ENCODE results near the gene ALCAM.

ALCAM gene

GRCh38 chr3:105422645-105423044 is 55.9 kb downstream of the ALCAM start:
- Histone ChIP-seq H3K27me3 (ENCODE audit: insufficient read depth, poor library complexity, severe bottlenecking) (no peaks in the 10 kb centered on the region), H3K4me3 (replicated peaks; ENCODE audit: insufficient read depth, low read length) (no peak overlapping the region), H3K27ac (replicated peaks) (no peak overlapping the region)
- TF ChIP-seq POLR2AphosphoS5 (IDR thresholded peaks at IDR 0.05; ENCODE audit: low read depth) (no peak), GABPA (IDR thresholded peaks at IDR 0.05; ENCODE audit: low read depth) (no peak), SPI1 (IDR thresholded peaks at IDR 0.05; ENCODE audit: borderline replicate concordance, low read depth) (no peak), REST (IDR thresholded peaks at IDR 0.05; ENCODE audit: insufficient replicate concordance, low read depth) (no peak)
- TF ChIP-seq, protein P1, sequence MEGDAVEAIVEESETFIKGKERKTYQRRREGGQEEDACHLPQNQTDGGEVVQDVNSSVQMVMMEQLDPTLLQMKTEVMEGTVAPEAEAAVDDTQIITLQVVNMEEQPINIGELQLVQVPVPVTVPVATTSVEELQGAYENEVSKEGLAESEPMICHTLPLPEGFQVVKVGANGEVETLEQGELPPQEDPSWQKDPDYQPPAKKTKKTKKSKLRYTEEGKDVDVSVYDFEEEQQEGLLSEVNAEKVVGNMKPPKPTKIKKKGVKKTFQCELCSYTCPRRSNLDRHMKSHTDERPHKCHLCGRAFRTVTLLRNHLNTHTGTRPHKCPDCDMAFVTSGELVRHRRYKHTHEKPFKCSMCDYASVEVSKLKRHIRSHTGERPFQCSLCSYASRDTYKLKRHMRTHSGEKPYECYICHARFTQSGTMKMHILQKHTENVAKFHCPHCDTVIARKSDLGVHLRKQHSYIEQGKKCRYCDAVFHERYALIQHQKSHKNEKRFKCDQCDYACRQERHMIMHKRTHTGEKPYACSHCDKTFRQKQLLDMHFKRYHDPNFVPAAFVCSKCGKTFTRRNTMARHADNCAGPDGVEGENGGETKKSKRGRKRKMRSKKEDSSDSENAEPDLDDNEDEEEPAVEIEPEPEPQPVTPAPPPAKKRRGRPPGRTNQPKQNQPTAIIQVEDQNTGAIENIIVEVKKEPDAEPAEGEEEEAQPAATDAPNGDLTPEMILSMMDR (IDR thresholded peaks at IDR 0.05; ENCODE audit: insufficient read depth, low read length), result no peak
- DNase-seq (ENCODE audit: low read depth in 1 of 2, low spot score in 1 of 2), result no peak

GRCh38 chr3:105423397-105423796 is 56.7 kb downstream of the ALCAM start:
- H3K27ac ChIP-seq (replicated peaks), result no peak overlapping the region
- H3K4me3 ChIP-seq (replicated peaks; ENCODE audit: insufficient read depth, low read length), result no peak overlapping the region
- TF ChIP-seq POLR2AphosphoS5 (IDR thresholded peaks at IDR 0.05; ENCODE audit: low read depth) (no peak), REST (IDR thresholded peaks at IDR 0.05; ENCODE audit: insufficient replicate concordance, low read depth) (no peak), GABPA (IDR thresholded peaks at IDR 0.05; ENCODE audit: low read depth) (no peak), SPI1 (IDR thresholded peaks at IDR 0.05; ENCODE audit: borderline replicate concordance, low read depth) (no peak)
- TF ChIP-seq, protein P1 (IDR thresholded peaks at IDR 0.05; ENCODE audit: insufficient read depth, low read length), result no peak
- no peaks in the 10 kb centered on the region for H3K27me3 ChIP-seq (ENCODE audit: insufficient read depth, poor library complexity, severe bottlenecking)
- no peak for DNase-seq (ENCODE audit: low read depth in 1 of 2, low spot score in 1 of 2)

- H3K27ac ChIP-seq (replicated peaks), result no peak overlapping the region
- H3K4me3 ChIP-seq (replicated peaks; ENCODE audit: insufficient read depth, low read length), result no peak overlapping the region
- no peak for DNase-seq (ENCODE audit: low read depth in 1 of 2, low spot score in 1 of 2)
- no peaks in the 10 kb centered on the region for H3K27me3 ChIP-seq (ENCODE audit: insufficient read depth, poor library complexity, severe bottlenecking)
- TF ChIP-seq POLR2AphosphoS5 (IDR thresholded peaks at IDR 0.05; ENCODE audit: low read depth), result no peak
- no peak for TF ChIP-seq GABPA (IDR thresholded peaks at IDR 0.05; ENCODE audit: low read depth)
- TF ChIP-seq, protein P1 (IDR thresholded peaks at IDR 0.05; ENCODE audit: insufficient read depth, low read length), result no peak
Observed at GRCh38 chr3:105424412-105425152, 57.9 kb downstream of the ALCAM start.

- no peaks in the 10 kb centered on the region for H3K27me3 ChIP-seq (ENCODE audit: insufficient read depth, poor library complexity, severe bottlenecking)
- no peak for DNase-seq (ENCODE audit: low read depth in 1 of 2, low spot score in 1 of 2)
- H3K27ac ChIP-seq (replicated peaks), result no peak overlapping the region
- H3K4me3 ChIP-seq (replicated peaks; ENCODE audit: insufficient read depth, low read length), result no peak overlapping the region
- TF ChIP-seq REST (IDR thresholded peaks at IDR 0.05; ENCODE audit: insufficient replicate concordance, low read depth) (no peak), POLR2AphosphoS5 (IDR thresholded peaks at IDR 0.05; ENCODE audit: low read depth) (no peak), GABPA (IDR thresholded peaks at IDR 0.05; ENCODE audit: low read depth) (no peak), SPI1 (IDR thresholded peaks at IDR 0.05; ENCODE audit: borderline replicate concordance, low read depth) (no peak)
- TF ChIP-seq, protein P1 (IDR thresholded peaks at IDR 0.05; ENCODE audit: insufficient read depth, low read length), result no peak
Observed at GRCh38 chr3:105425153-105425502, 58.4 kb downstream of the ALCAM start.
